CD4-positive, alpha-beta T cell (primary cell): ENCODE results near the gene RAB5A. TPM values are rescaled to one million over a fixed set of nuclear protein-coding genes. Genes with fewer than 3 reads are reported as not detected.

Experiments
- ATAC-seq: fragments of 200-7000 bp; cut with Tn5 transposase; one replicate; pipeline ENCODE4 v1.10.0; 2022; ENCODE audit warnings: mild to moderate bottlenecking; ENCODE audit not compliant: poor library complexity
- CTCF ChIA-PET: fragments of 350-600 bp; sonication (Branson Sonifier 250); formaldehyde crosslinking; loops from one replicate; lab custom pipeline; 2021; ENCODE audit warnings: antibody characterized with exemption, inconsistent platforms; lab: Charles Lee
- POLR2A ChIA-PET: fragments of 350-600 bp; sonication (Branson Sonifier 250); formaldehyde crosslinking; loops from one replicate; lab custom pipeline; 2021; ENCODE audit warnings: antibody characterized with exemption, inconsistent platforms; lab: Charles Lee
- DNase-seq, 14 experiments: peaks; one replicate each; pipeline ENCODE4 v3.0.0-alpha.2; 2013 to 2020; ENCODE audit warnings: mixed read lengths in 2 of 14
- H3K27ac ChIP-seq, 2 donors: one replicate each; pipeline versions ENCODE4 v1.5.1 to v1.7.0; 2013; ENCODE audit warnings: low read length in 2 of 2, low read depth in 1 of 2, mild to moderate bottlenecking in 1 of 2
- H3K27me3 ChIP-seq, 2 experiments: 1 replicate in 1 of 2; 2 replicates in 1 of 2; pipeline versions ENCODE4 v1.6.1 to v1.7.0; 2013; ENCODE audit warnings: low read length in 2 of 2, control low read depth in 1 of 2, mild to moderate bottlenecking in 1 of 2, moderate library complexity in 1 of 2; ENCODE audit not compliant: insufficient read depth in 2 of 2, control insufficient read depth in 1 of 2
- H3K36me3 ChIP-seq: one replicate; pipeline ENCODE4 v1.6.1; 2013; ENCODE audit warnings: low read length, control low read depth; ENCODE audit not compliant: insufficient read depth
- H3K4me1 ChIP-seq: one replicate; pipeline ENCODE4 v1.6.1; 2013; ENCODE audit warnings: low read length, control low read depth; ENCODE audit not compliant: insufficient read depth
- H3K4me3 ChIP-seq: one replicate; pipeline ENCODE4 v1.5.1; 2013; ENCODE audit warnings: mild to moderate bottlenecking, low read length, moderate library complexity
- H3K9me3 ChIP-seq, 2 experiments: 1 replicate in 1 of 2; 2 replicates in 1 of 2; pipeline versions ENCODE4 v1.6.1 to v1.7.0; 2013; ENCODE audit warnings: low read length in 2 of 2, mild to moderate bottlenecking in 2 of 2, control low read depth in 1 of 2, moderate library complexity in 1 of 2; ENCODE audit not compliant: control insufficient read depth in 1 of 2, insufficient read depth in 1 of 2
- H3K27ac Mint-ChIP-seq: one replicate; pipeline ENCODE4 v1.8.0; 2020; ENCODE audit warnings: mixed read lengths
- H3K27me3 Mint-ChIP-seq: one replicate; pipeline ENCODE4 v1.8.0; 2021; ENCODE audit warnings: mixed read lengths
- H3K36me3 Mint-ChIP-seq: one replicate; pipeline ENCODE4 v1.8.0; 2021; ENCODE audit warnings: low read depth, mixed read lengths
- H3K4me1 Mint-ChIP-seq: one replicate; pipeline ENCODE4 v1.8.0; 2021; ENCODE audit warnings: low read depth, mixed read lengths
- H3K4me3 Mint-ChIP-seq: one replicate; pipeline ENCODE4 v1.8.0; 2020; ENCODE audit warnings: mild to moderate bottlenecking, mixed read lengths
- H3K9me3 Mint-ChIP-seq: one replicate; pipeline ENCODE4 v1.8.0; 2020; ENCODE audit warnings: mixed read lengths
- intact Hi-C, 2 experiments: fragments of 100-400 bp; cut with DNase I in 1 of 2; cut with micrococcal nuclease in 1 of 2; formaldehyde crosslinking; loops; one replicate each; pipeline versions ENCODE4 v1.15.1 to v1.9.0; 2023 to 2025; cut with DNase I, micrococcal nuclease
- total RNA-seq, 174 experiments: library from RNA in 2 of 174; stranded (reverse) in 2 of 174; gene quantifications; one replicate each; pipeline ENCODE4 v1.2.3 and lab custom pipeline; 2021 to 2026
- TF ChIP-seq, protein P1 (sequence below): fragments of 200-600 bp; IDR thresholded peaks from one replicate; pipeline ENCODE4 v1.8.0; 2022; ENCODE audit warnings: antibody characterized with exemption, mild to moderate bottlenecking

The RAB5A gene
- total RNA-seq, 2 experiments from 2014 or later: 120 to 125 TPM

DNA sequence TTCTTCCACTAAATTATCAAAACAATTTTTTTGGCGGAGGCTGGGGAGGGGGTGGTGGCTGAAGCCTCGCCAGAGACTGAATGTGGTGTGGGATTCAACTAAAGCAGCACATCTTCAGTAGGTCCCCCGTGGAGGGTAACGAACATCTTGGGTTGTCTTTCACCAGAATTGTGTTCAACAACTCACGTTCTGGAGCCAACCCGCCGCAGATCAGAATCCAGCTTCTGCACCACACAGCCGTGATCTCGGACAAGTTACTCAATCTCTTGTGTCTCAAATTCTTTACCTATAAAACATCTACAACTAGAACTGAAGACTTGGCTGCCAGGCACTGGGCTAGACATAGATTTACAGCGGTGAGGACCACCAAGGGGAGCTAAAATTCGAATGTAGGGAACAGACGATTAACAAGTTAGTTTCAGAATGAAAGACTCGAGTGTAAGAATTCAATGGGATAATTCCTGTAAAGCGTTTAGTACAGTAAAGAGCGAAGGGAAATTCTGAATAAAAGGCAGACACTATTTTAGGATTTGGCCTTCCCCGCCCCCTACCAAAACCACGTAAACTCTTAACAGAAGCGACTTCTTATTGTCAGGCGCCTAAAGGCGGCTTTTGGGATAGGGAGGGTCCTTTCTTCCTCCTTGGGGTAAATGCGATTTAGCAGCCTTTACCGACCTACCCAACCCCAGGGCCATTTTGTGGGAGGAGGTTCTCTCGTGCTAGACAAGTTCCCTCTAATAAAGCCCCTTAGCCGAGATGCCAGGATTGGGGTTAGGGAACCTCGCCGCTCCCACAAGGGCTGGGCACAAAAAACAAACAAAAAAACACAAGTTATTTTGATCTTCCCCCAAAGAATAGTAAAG is 697 bp upstream of the RAB5A start:
- Histone ChIP-seq H3K9me3 (no peaks in the 10 kb centered on the region), H3K27me3 (no peaks in the 10 kb centered on the region), H3K4me3 (peak overlapping the region; percentile 97), H3K36me3 (peaks cover 7% of the 10 kb centered on the region), H3K27ac (peak overlapping the region; percentile 94 to 98), H3K4me1 (peaks cover 27% of the 10 kb centered on the region)
- no peaks in the 10 kb centered on the region for H3K27me3 Mint-ChIP-seq
- ATAC-seq (peak; percentile 1), DNase-seq (peak in 3 of 14 experiments; percentile 7 to 28 (median 23))
- peaks cover 31% of the 10 kb centered on the region for H3K36me3 Mint-ChIP-seq
- peaks cover 53% of the 10 kb centered on the region for H3K4me1 Mint-ChIP-seq
- H3K27ac Mint-ChIP-seq: peak overlapping the region; percentile 97
- TF ChIP-seq, protein P1, sequence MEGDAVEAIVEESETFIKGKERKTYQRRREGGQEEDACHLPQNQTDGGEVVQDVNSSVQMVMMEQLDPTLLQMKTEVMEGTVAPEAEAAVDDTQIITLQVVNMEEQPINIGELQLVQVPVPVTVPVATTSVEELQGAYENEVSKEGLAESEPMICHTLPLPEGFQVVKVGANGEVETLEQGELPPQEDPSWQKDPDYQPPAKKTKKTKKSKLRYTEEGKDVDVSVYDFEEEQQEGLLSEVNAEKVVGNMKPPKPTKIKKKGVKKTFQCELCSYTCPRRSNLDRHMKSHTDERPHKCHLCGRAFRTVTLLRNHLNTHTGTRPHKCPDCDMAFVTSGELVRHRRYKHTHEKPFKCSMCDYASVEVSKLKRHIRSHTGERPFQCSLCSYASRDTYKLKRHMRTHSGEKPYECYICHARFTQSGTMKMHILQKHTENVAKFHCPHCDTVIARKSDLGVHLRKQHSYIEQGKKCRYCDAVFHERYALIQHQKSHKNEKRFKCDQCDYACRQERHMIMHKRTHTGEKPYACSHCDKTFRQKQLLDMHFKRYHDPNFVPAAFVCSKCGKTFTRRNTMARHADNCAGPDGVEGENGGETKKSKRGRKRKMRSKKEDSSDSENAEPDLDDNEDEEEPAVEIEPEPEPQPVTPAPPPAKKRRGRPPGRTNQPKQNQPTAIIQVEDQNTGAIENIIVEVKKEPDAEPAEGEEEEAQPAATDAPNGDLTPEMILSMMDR: no peak
- intact Hi-C loops: loop anchor here (2.0 to 10.0 kb wide), 4 partner anchors 95 to 801 kb away; partner anchors contain the start of genes KAT2B (in 1 of the 2), KCNH8 (in 1 of the 2) and SGO1 (in 1 of the 2)
- peak overlapping the region; percentile 100 for H3K4me3 Mint-ChIP-seq
- ChIA-PET POLR2A (interaction anchor here (1.2 to 3.5 kb wide), 2 partner anchors 95 to 96 kb away, joined by 6 to 48 read pairs; partner anchors contain the start of gene KAT2B), CTCF (no interaction called here)
- H3K9me3 Mint-ChIP-seq: no peaks in the 10 kb centered on the region

DNA sequence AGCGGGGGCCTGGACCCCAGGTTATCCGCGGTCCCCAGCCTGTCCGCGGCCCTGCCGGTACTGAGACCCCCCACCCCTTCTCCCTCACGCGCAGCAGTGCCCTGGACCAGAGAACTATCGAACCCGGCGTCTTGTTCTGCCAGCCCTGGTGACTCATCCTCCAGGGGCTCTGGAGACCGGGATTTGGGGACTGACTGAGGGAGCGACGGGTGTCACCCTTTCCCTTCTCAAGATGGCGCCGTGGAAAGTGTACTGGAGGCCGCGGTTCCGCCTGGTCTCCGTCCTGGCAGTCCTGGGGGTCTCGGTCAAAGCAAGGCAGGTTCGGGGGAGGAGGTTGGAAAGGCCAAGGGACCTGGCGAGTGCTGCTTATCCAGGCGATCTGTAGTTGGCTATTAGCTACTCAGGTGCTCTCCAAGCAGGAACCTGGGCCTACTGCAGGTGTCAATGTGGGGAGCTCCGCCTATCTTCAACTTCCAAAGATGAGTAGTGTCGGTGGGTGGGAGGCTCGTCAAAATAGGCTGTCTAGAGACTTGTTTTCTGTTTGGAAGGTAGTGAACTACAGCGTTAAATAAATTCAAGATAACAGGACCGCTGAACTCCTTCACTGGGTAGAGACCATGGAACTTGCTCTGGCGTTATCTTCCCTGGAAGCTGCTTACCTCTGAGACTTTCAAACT is 790 bp downstream of the RAB5A start:
- Histone ChIP-seq H3K36me3 (peaks cover 18% of the 10 kb centered on the region), H3K4me1 (peaks cover 34% of the 10 kb centered on the region), H3K27me3 (no peaks in the 10 kb centered on the region), H3K4me3 (peak overlapping the region; percentile 97), H3K27ac (peak overlapping the region; percentile 94 to 98), H3K9me3 (no peaks in the 10 kb centered on the region)
- Mint-ChIP-seq H3K9me3 (no peaks in the 10 kb centered on the region), H3K4me1 (peaks cover 67% of the 10 kb centered on the region), H3K27ac (peak overlapping the region; percentile 97), H3K27me3 (no peaks in the 10 kb centered on the region), H3K4me3 (peak overlapping the region; percentile 100), H3K36me3 (peaks cover 46% of the 10 kb centered on the region)
- ATAC-seq (peak; percentile 47), DNase-seq (peak; percentile 13 to 72 (median 42))
- POLR2A ChIA-PET: interaction anchor here (0.7 to 3.5 kb wide), 8 partner anchors 10 to 239 kb away, joined by 3 to 48 read pairs (median 4); partner anchors contain the start of genes KAT2B and SGO1
- intact Hi-C loops: loop anchor here (1.0 to 10.0 kb wide), 6 partner anchors 92 to 803 kb away; partner anchors contain the start of genes SGO1 (in 2 of the 2), KAT2B (in 1 of the 2) and KCNH8 (in 1 of the 2)
- TF ChIP-seq, protein P1: no peak
- CTCF ChIA-PET: no interaction called here

DNA sequence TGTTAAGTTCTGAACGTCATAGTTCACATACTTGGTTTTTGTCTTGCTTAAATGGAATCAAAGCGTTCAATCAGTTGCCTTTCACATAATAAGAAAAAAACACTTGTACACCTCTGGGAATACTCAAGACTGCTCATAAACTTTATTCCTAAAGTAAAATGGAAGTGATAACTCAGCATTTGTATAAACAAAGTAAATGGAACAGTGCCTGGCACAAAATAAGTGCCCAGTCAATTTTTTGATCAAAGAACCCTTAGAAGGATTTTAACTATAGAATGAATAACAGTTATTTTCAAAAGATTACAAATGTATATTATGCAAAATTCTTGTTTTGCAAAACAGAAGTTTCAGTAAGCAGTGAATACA is 1.3 kb downstream of the RAB5A start:
- no peaks in the 10 kb centered on the region for H3K27me3 ChIP-seq
- POLR2A ChIA-PET: interaction anchor here (0.7 to 3.5 kb wide), 9 partner anchors 9 to 238 kb away, joined by 3 to 48 read pairs (median 4); partner anchors contain the start of genes KAT2B and SGO1
- Mint-ChIP-seq H3K27me3 (no peaks in the 10 kb centered on the region), H3K36me3 (peaks cover 51% of the 10 kb centered on the region), H3K27ac (peak overlapping the region; percentile 97), H3K4me3 (peak overlapping the region; percentile 100), H3K4me1 (peaks cover 72% of the 10 kb centered on the region), H3K9me3 (no peaks in the 10 kb centered on the region)
- no peaks in the 10 kb centered on the region for H3K9me3 ChIP-seq
- H3K36me3 ChIP-seq: peaks cover 23% of the 10 kb centered on the region
- H3K4me3 ChIP-seq: peak overlapping the region; percentile 97
- ATAC-seq (no peak), DNase-seq (no peak)
- CTCF ChIA-PET: no interaction called here
- TF ChIP-seq, protein P1: no peak
- H3K27ac ChIP-seq: peak overlapping the region; percentile 94 to 98
- intact Hi-C loops: loop anchor here (1.0 to 10.0 kb wide), 3 partner anchors 91 to 803 kb away; partner anchors contain the start of gene KCNH8 (in 1 of the 2)
- peaks cover 34% of the 10 kb centered on the region for H3K4me1 ChIP-seq
